Glomerular visceral epithelial cell (primary cell): ENCODE data around the gene NCF4.

Source experiments
- DNase-seq: peaks from one replicate; pipeline ENCODE4 v3.0.0-alpha.2; 2016; ENCODE audit errors: extremely low spot score

NCF4 gene

DNA sequence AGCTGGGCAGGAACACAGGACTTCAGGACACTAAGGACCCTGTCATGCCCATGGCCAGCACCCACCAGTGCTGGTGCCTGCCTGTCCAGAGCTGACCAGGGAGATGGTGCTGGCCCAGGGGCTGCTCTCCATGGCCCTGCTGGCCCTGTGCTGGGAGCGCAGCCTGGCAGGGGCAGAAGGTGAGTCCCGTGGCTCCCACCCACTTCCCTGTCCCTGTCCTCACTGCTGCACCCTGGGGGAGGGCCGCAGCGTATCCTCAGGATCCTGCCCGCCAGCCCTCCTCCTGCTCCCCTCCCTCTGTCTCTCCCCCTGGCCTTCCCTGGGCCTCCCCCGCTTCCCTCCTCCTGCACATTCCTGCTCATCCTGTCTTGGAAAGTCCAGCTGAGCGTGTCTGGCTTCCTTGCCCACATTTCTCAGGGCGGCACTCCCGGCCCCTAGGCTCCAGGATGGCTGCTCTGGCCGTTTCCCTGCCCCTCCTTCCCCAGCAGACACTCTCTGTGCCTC is 61.4 kb downstream of the NCF4 start:
- DNase-seq, result peak; percentile 5

GRCh38 chr22:36922711-36923110 is 61.9 kb downstream of the NCF4 start:
- no peak for DNase-seq

DNA sequence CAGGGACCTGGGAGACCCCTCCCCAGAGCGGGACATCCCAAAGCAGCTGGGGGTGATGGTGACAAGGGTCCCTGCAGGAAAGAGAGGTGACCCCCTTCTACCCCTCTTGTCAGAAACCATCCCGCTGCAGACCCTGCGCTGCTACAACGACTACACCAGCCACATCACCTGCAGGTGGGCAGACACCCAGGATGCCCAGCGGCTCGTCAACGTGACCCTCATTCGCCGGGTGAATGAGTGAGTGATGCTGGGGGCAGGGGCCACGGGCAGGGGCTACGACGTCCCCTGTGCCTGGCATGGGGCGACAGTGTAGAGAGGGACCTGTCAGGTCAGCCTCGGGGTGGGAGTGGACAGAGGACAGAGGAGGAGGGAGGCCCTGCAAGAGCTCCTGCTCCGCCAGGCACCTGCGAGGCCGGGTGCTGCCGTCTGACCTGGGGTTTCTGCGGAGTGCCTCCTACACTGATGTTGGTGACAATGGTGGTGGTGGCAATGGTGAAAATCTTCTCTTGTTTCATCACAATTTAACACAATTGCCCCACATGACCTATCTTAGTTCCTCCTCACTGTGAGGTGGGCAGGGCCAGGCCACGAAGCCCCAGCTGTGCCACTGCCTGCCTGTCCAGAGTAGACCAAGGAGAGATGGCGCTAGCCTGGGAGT is 62.5 kb downstream of the NCF4 start:
- DNase-seq, result no peak

DNA sequence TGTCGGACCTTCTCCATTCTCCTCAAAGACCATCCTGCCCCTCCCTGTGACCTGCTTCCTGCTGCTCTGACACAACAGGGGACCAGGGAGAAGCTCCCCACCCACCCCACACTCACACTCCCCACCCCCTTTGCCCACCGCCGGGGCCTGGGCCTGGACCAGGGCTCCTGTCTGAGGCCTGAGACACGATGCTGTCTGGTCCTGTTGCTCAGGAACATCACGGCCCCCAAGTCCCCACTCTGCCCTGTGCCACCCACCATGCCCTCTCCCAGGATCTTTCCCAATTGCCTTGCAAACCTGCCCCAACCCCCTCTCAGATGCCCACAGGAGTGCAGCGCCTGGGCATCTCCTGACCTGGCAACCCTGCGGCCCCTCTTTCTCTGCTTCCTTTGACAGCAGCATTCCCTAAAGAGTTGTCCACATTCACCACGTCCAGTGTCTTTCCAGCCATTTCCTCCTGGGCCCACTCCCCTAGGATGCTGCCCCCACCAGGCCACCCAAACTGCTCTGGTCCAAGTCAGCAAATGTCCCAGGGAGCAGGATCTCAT is 63.4 kb downstream of the NCF4 start:
- no peak for DNase-seq

DNA sequence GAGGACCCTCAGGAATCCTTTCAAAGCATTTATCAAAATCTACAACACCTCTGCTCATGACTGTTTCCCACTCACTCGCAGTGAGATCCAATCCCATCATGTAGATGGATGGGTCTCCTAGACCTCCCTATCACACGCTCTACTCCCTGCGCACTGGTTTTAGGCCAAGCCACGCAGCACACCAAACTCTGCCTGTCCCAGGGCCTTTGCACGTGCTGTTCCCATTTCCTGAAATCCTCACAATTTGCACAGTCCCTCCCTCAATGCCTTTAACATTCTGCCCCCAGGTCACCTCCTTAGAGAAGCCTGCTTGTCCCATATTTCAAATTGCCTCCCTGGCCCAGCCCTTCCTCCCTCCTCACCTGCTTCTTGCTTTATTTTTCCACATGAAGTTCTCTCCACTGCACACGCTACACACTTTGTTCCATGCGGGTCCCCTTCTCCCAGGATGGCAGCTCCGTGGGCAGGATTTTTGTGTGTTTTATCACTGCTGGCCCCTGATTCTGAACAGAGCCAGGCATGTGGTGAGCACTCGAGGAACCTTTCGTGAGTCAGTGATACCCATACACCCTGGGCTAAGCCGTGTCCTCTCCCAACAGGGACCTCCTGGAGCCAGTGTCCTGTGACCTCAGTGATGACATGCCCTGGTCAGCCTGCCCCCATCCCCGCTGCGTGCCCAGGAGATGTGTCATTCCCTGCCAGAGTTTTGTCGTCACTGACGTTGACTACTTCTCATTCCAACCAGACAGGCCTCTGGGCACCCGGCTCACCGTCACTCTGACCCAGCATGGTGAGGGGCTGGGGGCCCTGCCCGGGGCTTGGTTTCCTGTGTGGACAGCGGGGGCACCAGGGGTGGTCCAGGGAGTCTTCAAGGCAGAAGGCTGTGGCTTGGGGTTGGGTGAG is 64.8 kb downstream of the NCF4 start:
- no peak for DNase-seq

DNA sequence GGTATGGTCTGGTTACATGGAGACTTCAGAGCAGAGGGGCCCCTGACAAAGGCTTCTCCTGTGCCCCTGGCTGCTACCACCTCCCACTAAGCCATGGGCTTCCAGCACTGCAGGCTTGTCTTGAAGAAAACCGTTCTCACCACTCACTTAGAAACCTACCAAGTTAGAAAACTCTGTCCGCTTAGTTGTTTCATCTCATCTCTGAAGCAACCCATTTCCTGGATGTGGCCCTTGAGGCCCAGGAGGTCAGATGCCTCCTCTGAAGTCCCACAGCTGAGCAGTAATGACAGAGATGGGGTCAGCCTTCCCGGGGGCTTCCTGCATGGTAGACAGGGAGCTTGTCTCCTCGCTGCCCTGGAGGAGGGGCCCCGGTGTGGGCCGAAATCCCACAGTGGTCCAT is 65.5 kb downstream of the NCF4 start:
- no peak for DNase-seq

- no peak for DNase-seq
Measured at GRCh38 chr22:36926721-36927435, 66.1 kb downstream of the NCF4 start.
